ENCODE results near the gene FAM25A. TPM values are rescaled to one million over a fixed set of nuclear protein-coding genes. Genes with fewer than 3 reads are reported as not detected.

The FAM25A gene
- polyA plus RNA-seq, 1 of the 3 experiments (the other 2 are of a cell fraction): not detected

DNA sequence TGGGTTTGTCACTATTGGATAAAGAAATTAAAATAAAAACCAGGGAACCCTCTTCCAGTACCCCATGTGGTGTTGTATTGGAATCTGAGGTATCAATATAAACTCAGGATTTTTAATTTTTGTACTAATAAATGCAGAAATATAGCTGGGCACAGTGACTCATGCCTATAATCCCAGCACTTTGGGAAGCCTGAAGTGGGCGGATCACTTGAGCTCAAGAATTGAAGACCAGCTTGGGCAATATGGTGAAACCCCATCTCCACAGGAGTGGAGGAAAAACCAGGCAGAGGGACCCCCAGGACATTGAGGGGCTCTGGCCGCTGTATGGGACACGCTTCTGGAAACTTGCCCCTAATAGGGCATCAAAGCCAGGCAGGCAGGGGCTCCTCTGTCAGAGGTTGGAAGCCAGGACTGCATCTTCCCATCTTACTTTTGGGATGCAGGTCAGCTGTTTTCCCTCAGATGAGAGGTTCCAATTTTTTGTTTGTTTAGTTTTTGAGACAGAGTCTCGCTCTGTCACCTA, 40.7 kb upstream of the FAM25A start:
- no peak for TF ChIP-seq RXRA (IDR thresholded peaks at IDR 0.05; ENCODE audit: borderline replicate concordance, low read depth)
- TF ChIP-seq RAD21 (IDR thresholded peaks at IDR 0.05; ENCODE audit: low read length): no peak
- TF ChIP-seq GATA2 (CRISPR knock-in tag; IDR thresholded peaks at IDR 0.05): no peak
- TF ChIP-seq MEF2A (IDR thresholded peaks at IDR 0.05; ENCODE audit: borderline replicate concordance, low read depth): no peak
- TF ChIP-seq, protein P1, sequence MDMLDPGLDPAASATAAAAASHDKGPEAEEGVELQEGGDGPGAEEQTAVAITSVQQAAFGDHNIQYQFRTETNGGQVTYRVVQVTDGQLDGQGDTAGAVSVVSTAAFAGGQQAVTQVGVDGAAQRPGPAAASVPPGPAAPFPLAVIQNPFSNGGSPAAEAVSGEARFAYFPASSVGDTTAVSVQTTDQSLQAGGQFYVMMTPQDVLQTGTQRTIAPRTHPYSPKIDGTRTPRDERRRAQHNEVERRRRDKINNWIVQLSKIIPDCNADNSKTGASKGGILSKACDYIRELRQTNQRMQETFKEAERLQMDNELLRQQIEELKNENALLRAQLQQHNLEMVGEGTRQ (IDR thresholded peaks at IDR 0.05; ENCODE audit: borderline replicate concordance, low read depth, low read length): no peak
- TF ChIP-seq, protein P2, sequence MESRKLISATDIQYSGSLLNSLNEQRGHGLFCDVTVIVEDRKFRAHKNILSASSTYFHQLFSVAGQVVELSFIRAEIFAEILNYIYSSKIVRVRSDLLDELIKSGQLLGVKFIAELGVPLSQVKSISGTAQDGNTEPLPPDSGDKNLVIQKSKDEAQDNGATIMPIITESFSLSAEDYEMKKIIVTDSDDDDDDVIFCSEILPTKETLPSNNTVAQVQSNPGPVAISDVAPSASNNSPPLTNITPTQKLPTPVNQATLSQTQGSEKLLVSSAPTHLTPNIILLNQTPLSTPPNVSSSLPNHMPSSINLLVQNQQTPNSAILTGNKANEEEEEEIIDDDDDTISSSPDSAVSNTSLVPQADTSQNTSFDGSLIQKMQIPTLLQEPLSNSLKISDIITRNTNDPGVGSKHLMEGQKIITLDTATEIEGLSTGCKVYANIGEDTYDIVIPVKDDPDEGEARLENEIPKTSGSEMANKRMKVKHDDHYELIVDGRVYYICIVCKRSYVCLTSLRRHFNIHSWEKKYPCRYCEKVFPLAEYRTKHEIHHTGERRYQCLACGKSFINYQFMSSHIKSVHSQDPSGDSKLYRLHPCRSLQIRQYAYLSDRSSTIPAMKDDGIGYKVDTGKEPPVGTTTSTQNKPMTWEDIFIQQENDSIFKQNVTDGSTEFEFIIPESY (IDR thresholded peaks at IDR 0.05; ENCODE audit: borderline replicate concordance, low read depth): no peak
- no peak for TF ChIP-seq FOSL2 (IDR thresholded peaks at IDR 0.05; ENCODE audit: borderline replicate concordance, low read depth)
- TF ChIP-seq, protein P3, sequence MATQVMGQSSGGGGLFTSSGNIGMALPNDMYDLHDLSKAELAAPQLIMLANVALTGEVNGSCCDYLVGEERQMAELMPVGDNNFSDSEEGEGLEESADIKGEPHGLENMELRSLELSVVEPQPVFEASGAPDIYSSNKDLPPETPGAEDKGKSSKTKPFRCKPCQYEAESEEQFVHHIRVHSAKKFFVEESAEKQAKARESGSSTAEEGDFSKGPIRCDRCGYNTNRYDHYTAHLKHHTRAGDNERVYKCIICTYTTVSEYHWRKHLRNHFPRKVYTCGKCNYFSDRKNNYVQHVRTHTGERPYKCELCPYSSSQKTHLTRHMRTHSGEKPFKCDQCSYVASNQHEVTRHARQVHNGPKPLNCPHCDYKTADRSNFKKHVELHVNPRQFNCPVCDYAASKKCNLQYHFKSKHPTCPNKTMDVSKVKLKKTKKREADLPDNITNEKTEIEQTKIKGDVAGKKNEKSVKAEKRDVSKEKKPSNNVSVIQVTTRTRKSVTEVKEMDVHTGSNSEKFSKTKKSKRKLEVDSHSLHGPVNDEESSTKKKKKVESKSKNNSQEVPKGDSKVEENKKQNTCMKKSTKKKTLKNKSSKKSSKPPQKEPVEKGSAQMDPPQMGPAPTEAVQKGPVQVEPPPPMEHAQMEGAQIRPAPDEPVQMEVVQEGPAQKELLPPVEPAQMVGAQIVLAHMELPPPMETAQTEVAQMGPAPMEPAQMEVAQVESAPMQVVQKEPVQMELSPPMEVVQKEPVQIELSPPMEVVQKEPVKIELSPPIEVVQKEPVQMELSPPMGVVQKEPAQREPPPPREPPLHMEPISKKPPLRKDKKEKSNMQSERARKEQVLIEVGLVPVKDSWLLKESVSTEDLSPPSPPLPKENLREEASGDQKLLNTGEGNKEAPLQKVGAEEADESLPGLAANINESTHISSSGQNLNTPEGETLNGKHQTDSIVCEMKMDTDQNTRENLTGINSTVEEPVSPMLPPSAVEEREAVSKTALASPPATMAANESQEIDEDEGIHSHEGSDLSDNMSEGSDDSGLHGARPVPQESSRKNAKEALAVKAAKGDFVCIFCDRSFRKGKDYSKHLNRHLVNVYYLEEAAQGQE (IDR thresholded peaks at IDR 0.05; ENCODE audit: low read depth, low read length): no peak
- no peak for TF ChIP-seq YY1 (IDR thresholded peaks at IDR 0.05; ENCODE audit: low read depth)
- TF ChIP-seq, protein P4, sequence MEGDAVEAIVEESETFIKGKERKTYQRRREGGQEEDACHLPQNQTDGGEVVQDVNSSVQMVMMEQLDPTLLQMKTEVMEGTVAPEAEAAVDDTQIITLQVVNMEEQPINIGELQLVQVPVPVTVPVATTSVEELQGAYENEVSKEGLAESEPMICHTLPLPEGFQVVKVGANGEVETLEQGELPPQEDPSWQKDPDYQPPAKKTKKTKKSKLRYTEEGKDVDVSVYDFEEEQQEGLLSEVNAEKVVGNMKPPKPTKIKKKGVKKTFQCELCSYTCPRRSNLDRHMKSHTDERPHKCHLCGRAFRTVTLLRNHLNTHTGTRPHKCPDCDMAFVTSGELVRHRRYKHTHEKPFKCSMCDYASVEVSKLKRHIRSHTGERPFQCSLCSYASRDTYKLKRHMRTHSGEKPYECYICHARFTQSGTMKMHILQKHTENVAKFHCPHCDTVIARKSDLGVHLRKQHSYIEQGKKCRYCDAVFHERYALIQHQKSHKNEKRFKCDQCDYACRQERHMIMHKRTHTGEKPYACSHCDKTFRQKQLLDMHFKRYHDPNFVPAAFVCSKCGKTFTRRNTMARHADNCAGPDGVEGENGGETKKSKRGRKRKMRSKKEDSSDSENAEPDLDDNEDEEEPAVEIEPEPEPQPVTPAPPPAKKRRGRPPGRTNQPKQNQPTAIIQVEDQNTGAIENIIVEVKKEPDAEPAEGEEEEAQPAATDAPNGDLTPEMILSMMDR (IDR thresholded peaks at IDR 0.05): no peak
- TF ChIP-seq, protein P5, sequence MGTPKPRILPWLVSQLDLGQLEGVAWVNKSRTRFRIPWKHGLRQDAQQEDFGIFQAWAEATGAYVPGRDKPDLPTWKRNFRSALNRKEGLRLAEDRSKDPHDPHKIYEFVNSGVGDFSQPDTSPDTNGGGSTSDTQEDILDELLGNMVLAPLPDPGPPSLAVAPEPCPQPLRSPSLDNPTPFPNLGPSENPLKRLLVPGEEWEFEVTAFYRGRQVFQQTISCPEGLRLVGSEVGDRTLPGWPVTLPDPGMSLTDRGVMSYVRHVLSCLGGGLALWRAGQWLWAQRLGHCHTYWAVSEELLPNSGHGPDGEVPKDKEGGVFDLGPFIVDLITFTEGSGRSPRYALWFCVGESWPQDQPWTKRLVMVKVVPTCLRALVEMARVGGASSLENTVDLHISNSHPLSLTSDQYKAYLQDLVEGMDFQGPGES (IDR thresholded peaks at IDR 0.05; ENCODE audit: low read depth, low read length): no peak
- H4K20me1 ChIP-seq (ENCODE audit: insufficient read depth): no peaks in the 10 kb centered on the region
- no peaks in the 10 kb centered on the region for H3K79me2 ChIP-seq (ENCODE audit: insufficient read depth)
- ChIA-PET CTCF (no interaction called here), POLR2A (no interaction called here)
- no peak for DNase-seq
- H3K9me2 ChIP-seq: no peaks in the 10 kb centered on the region
- WGBS (ENCODE audit: low lambda C conversion rate): 85% methylated on average over 2 of the region's 4 CpGs
- no peak overlapping the region for H3K27ac ChIP-seq (ENCODE audit: low read depth in 2 of 2, low read length in 1 of 2)
- H3K36me3 ChIP-seq (replicated peaks in 1 of 2; ENCODE audit: control insufficient read depth in 1 of 2, insufficient read depth in 2 of 2, low read length in 1 of 2): no peaks in the 10 kb centered on the region
- H3K4me1 ChIP-seq (ENCODE audit: control insufficient read depth in 1 of 2, insufficient read depth in 2 of 2, low read depth in 1 of 2, low read length in 1 of 2): no peaks in the 10 kb centered on the region
- no peak overlapping the region for H3K4me3 ChIP-seq (ENCODE audit: low read depth in 2 of 2, low read length in 1 of 2)
- H3K27me3 ChIP-seq (ENCODE audit: insufficient read depth): no peaks in the 10 kb centered on the region
- H3K4me2 ChIP-seq: no peak overlapping the region
- H3K9ac ChIP-seq: no peak overlapping the region
- H3F3A ChIP-seq (replicated peaks; ENCODE audit: insufficient read depth): no peaks in the 10 kb centered on the region
- H3K9me3 ChIP-seq: no peaks in the 10 kb centered on the region
- no peak overlapping the region for H2AFZ ChIP-seq (ENCODE audit: low read depth)
